SK-N-MC (cell line): Measurements from ENCODE around the gene LARGE1.

Experiments
- EZH2 ChIP-seq: fragments of 200-600 bp; sonication (generic); IDR thresholded peaks from one replicate; pipeline ENCODE4 v1.6.1; 2017; ENCODE audit warnings: antibody characterized with exemption
- FOXP2 ChIP-seq: optimal IDR thresholded peaks from 2 replicates; pipeline ENCODE3; 2011; ENCODE audit warnings: mild to moderate bottlenecking, moderate library complexity; ENCODE audit not compliant: insufficient read depth; ENCODE audit errors: extremely low read length, control extremely low read depth
- POLR2AphosphoS5 ChIP-seq: IDR thresholded peaks from 2 replicates; pipeline ENCODE4 v1.6.1; 2012; ENCODE audit warnings: mild to moderate bottlenecking, low read depth, low read length, borderline replicate concordance

GRCh38 chr22:33597274-33597985 is 322.8 kb downstream of the LARGE1 start:
- TF ChIP-seq POLR2AphosphoS5 (no peak), EZH2 (no peak), FOXP2 (no peak)
